ENCODE measurements around the gene MAST3. TPM values are rescaled to one million over a fixed set of nuclear protein-coding genes. Genes with fewer than 3 reads are reported as not detected.
A peak's percentile ranks its signal among the peaks of the same experiment; 100 is the strongest.

The MAST3 gene
- total and polyA plus RNA-seq, 2 of the 13 experiments (the other 11 are each of a cell fraction or from before 2014, with no cell fraction given) = 4.1 to 4.6 TPM

- TF ChIP-seq HDAC1 (CRISPR knock-in tag; IDR thresholded peaks at IDR 0.05) (peak; percentile 86), ATF1 (CRISPR knock-in tag; IDR thresholded peaks at IDR 0.05) (peak; percentile 95), CHCHD3 (CRISPR knock-in tag; IDR thresholded peaks at IDR 0.05) (no peak), ZSCAN30 (CRISPR knock-in tag; IDR thresholded peaks at IDR 0.05) (no peak), ZNF562 (CRISPR knock-in tag; IDR thresholded peaks at IDR 0.05; ENCODE audit: borderline replicate concordance) (no peak), NRL (CRISPR knock-in tag; IDR thresholded peaks at IDR 0.05; ENCODE audit: borderline replicate concordance) (peak; percentile 80; the same call in 1 of the 2 replicates), THAP11 (CRISPR knock-in tag; IDR thresholded peaks at IDR 0.05) (peak; percentile 84), PRDM15 (CRISPR knock-in tag; IDR thresholded peaks at IDR 0.05) (0 out of 2 replicates have a peak, but pooled peaks have one; percentile 40), JARID2 (CRISPR knock-in tag; IDR thresholded peaks at IDR 0.05; ENCODE audit: insufficient replicate concordance) (no peak), LRRFIP1 (CRISPR knock-in tag; conservative IDR thresholded peaks at IDR 0.05) (no peak), ZHX2 (IDR thresholded peaks at IDR 0.05; ENCODE audit: low read depth) (0 out of 2 replicates have a peak, but pooled peaks have one; percentile 15), ZHX2 (CRISPR knock-in tag; IDR thresholded peaks at IDR 0.05; ENCODE audit: borderline replicate concordance) (no peak), ZFP82 (CRISPR knock-in tag; IDR thresholded peaks at IDR 0.05; ENCODE audit: borderline replicate concordance) (no peak), LBX2 (CRISPR knock-in tag; IDR thresholded peaks at IDR 0.05; ENCODE audit: borderline replicate concordance) (no peak), EZH2 (conservative IDR thresholded peaks at IDR 0.05; ENCODE audit: low read depth, low read length) (no peak), RBM39 (IDR thresholded peaks at IDR 0.05; ENCODE audit: low read depth, low read length, poor library complexity, severe bottlenecking) (no peak)
Measured at GRCh38 chr19:18192673-18193387, 95.3 kb downstream of the MAST3 start, which contains the start of gene MPV17L2 (continued).

Measured in HepG2 (cell line).